OCI-M2 (cell line): ENCODE results near the gene CRAT.

Experiments used
- DNase-seq: peaks from one replicate; lab custom pipeline; 2025; ENCODE audit not compliant: unreplicated experiment; lab: John Stamatoyannopoulos, UW

Gene CRAT

DNA sequence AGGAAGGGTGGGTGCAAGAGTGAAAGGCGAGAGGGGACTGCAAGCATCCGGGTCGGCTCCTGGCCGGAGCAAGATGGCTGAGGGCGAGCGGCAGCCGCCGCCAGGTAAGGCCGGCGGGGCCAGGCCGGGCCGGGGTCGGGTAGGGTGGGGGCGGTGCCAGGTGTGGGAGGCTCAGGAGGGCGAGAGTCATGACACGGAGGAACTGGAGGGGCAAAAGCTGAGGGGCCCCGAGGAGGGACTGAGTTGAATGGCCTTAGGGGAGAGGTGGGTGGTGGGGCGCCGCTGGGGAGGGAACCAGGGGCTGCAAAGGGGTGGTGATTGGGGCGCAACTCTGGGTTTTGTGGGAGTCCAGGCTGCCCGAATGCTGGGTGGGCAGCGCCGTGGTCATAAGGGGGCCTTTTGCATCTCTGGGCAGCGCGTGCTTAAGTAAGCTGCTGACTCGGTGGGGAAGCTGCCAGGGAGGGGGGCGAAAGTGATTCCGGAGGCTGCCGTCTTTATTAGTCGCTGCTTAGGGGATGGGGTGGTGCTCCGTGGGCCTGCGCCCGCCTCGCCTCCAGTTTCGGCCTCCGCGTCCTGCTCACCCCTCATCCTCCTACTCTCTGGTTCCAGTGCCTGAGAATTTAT is 1.0 kb upstream of the CRAT start:
- DNase-seq, result no peak

DNA sequence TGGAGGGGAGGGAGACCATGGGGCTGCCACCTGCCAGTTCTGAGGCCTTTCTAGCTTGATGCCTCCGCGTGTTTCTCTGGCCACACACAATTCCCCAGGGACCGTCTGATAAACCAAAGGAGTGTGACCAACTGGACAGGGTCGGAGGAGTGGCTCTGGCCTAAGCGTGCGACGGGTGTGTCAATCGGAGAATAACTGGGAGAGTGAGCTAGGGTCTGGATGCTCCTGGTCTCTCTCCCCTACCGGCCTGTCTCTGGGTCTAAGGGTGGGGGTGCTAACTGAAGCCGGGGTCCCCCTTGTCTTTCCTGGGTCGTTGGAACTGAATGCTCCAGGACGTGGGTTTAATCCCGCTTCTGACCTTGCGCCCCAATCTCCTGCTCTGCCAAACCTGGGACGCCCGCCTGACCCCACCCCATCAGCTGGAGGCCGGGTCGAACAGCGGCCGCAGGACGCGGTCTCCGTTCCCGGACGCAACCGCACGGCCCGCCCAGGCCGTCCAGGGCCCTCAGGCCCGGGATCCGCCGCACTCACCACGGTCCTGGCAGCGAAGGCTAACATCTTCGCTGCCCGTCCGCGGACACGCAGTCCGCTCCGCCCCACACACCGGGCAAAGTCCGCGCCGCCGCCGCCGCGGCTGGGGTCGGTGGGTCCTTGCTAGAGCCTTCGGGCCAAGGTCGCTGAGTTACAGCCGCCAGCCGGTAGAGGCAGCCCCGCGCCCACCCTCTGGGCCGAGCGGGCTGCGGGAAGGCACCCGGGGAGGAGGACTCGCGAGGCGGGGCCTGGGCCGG is 447 bp downstream of the CRAT start:
- peak; percentile 5 for DNase-seq

DNA sequence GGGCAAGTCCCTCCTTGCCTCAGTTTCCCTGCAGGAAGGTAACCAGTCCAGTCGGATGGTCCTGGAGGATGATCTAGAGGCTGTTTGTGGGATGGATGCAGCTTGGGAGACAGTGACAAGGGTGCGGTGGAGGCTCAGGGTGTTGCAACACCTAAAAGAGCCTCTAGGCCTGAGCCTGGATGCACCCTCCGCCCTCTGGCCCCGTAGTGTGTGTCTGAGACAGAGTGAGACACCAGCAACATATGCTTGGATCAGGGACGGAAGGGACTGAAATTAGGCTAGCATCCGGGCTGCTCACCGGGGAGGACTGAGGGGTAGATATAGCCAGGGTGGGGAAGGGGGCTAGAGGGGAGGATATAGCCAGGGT is 1.1 kb downstream of the CRAT start:
- no peak for DNase-seq

DNA sequence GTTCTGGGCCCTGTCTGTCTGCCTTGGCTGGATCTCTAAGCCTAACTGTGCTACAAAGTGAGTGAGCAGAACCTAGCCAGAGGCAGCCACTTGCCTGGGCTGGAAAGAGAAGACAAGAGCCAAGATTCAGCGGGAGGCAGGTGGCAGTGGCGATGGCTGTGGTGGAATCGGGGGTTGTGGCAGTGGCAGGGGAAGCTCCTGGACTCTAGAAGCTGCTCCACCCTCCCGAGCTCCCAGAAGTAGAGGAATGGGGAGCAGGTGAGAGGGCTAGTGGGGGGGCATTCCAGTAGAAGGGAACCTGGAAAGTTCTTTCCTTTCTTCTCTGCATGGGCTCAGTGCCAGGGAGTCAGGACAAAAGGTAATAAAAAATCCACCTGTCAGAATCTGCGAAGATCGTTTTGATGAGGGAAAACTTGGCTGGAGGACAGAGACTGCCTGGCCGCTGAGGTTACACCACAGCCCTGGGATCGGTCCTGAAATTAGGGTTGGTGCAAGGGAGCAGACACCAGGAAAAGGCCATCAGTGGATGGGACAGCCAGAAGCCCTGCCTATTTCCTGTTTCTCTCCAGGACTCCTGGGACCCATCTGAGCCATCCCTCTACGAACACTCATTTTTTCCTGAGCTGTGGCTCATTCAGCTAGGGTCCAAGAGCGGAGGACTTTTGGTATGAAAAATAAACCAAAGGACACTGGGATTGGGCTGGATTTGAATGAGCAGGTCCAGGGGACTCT is 1.6 kb downstream of the CRAT start:
- DNase-seq, result no peak

- DNase-seq, result no peak
These were observed 2.3 kb downstream of the CRAT start for GRCh38 chr9:129108083-129108804.

DNA sequence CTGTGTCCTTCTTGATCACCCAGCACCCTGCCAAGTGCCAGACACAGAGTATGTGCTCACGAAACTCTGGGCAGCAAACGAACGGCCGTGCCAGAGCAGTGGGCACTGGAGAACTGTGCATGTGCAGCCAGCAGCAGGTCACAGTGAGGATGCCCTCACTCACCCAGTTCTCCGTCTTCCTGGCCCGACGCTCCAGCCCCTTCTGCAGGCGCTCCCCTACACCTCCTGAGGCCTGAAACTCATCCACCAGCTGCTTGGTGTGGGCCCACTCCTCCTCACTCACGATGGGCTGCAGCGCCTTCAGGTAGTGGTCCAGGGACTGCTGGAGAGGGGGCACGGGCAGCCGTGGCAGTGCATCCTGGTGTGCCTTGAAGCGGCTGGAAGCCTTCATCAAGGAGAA is 2.9 kb downstream of the CRAT start:
- DNase-seq, result no peak

- DNase-seq, result no peak
These were observed 4.5 kb downstream of the CRAT start for GRCh38 chr9:129105857-129106694.

GRCh38 chr9:129104051-129104450 is 6.5 kb downstream of the CRAT start:
- DNase-seq, result no peak

GRCh38 chr9:129103595-129103965 is 7.0 kb downstream of the CRAT start:
- no peak for DNase-seq

DNA sequence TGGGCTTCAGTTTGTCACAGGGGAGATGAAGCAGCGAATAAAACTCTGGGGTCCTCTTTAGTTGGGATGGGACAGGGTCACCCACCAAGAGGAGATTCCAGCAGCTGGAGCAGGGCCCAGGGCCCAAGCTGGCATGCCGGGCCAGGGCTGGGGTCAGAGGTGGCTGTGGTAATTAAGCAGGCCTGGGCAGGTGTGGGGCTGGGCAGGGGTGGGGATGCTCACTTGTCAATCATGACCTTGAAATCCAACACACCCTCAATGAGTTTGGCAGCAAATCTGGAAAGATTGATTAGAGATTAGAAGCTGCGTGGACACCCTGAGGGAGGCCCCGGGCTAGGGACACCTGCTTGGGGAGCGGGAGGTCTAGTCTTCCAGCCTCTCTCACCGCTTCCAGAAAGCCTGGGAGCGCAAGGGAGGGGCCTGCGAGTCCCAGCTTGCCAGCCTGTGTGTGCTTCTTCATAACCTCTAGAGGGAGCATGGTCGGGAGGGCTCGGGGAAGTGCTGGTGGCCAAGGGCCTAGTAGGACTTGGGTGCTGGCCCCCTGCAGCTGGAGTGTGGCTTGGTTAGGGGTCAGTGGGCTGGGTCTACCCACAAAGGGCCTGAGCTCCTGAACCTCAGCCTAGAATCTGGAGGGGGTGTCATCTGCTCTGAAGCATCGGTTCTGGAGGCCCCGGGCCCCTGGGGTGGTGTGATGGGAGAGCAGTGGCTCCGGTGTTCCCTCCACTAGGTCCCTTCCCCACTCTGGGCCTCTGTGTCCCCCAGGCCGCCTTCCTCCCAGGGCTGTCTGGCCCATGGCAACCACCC is 7.6 kb downstream of the CRAT start:
- no peak for DNase-seq

DNA sequence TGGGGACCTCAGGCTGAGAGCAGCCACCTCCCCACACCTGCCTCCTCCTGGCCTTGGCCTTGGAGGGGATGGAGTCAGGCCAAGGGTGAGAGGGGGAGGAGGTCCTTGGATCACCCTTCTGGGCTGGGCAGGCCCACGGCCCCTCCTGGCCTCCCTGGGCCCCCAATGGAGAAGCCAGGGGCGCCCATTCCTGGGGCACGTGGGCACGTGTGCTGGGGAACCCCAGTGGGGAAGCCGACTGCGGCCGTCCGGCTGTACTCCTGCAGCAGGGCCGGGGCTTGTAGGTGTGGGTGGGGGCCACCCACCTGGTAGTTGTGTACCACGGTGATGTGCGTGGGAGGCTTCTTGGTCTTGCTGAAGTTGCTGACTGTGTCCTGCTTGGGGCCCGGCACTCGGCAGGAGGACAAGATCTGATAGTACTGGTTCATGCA is 8.5 kb downstream of the CRAT start:
- no peak for DNase-seq

- DNase-seq, result no peak
These were observed 9.3 kb downstream of the CRAT start for GRCh38 chr9:129101279-129101678.

DNA sequence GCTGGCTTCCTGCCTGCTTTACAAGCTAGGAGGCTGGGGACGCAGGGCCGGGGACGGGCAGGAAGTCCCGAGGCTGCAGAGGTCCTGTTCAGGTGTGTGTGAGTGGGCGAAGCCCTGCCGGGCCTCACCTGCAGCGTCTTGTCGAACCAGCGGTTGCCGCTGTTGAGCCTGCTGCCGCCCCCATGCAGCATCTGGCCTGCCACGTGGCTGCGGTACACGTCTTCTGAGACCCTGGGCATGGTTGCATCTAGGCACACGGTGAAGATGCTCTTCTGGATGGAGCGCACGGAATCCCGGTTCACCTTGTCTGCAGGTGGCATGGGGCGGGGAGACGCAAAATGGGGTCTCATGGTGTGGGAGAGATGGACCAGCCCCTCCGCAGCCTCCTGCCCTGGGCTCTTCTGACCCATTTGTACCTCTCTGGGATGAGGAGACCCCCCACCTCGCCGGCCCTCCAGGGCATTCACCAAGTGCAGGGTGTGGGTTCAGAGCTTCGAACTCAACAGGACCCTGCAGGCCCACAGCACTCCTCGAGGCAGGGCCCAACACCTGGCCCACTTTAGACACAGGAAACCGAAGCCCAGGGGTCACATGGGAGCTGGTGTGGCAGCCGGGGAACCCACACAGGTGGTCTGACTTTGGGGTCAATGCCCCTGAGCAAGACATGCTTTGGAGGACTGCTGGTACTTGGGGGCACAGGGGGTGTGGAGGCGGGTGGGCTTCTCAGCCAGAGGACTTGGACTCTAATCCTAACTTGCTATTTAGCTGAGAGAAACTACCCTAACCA is 10.0 kb downstream of the CRAT start:
- no peak for DNase-seq

- no peak for DNase-seq
These were observed 12.3 kb downstream of the CRAT start for GRCh38 chr9:129098328-129098727.

DNA sequence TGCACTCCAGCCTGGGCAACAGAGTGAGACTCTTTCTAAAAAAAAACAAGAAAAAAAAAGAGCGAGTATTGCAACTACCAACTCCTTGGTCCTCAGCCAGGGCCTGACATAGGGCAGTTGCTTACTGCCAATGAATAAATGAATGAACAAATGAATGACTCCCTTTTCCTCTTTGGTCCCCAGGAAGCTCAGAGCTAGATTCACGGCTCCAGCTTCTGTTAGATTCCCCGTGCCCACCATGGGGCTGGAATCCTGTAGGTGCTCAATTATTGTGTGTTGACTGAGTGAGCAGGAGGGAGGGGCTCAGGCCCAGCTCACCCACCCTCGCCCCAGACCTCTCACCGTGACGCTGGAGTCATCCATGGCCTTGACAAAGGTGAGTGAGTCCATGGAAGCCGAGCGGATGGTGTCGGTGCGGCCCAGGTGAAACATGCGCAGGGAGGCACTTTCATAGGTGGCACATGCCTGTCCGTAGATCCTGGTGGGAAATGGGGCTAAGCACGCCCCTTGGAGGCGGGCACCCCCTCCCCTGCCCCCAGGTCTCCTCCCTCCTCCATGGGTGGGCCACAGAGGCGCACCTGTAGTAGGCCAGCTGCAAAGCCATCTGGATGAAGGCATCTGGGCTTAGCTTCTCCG is 12.8 kb downstream of the CRAT start:
- DNase-seq, result no peak

GRCh38 chr9:129095908-129096307 is 14.7 kb downstream of the CRAT start:
- no peak for DNase-seq

- no peak for DNase-seq
These were observed 15.4 kb downstream of the CRAT start for GRCh38 chr9:129095170-129095667.

DNA sequence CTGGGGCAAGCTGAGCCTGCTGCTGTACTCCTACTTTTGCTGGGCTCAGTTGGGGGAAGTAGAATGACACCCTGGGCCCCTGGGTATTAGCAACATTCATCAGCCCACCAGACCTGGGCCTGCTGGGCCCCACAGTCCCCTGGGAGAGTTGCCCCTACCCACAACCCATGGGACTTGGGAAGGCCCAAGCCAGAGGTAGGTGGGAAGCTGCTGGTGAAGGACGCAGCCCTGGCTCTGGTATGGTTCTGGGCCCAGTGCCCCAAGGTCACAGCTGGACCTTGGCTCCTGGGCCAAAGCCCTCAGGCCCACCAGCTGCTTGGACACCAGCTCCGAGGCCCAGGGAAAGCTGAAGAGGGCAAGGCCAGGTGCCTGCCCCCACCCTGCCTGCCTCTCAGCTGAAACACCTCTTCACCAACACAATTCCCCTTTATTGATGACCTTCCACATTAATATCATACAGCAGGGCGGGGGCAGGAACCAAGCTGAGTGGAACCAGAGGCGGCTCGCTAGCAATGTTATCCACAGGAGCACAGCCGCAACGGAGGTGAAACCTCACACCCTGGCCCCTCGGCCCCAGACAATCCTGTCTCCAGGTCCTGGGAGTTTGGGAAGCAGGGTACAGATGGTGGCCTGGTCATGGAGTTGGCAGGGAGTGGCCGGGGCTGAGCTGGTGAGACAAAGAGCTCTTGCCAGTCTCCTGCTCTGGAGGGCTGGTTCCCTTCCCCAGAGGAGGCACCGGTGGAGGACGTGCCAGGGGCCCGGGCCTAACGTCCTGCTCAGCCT is 16.0 kb downstream of the CRAT start:
- no peak for DNase-seq
